BJ (cell line): ENCODE results near the gene CA5A. TPM values are rescaled to one million over a fixed set of nuclear protein-coding genes. Genes with fewer than 3 reads are reported as not detected.

Experiments used
- CTCF ChIA-PET: fragments of 350-600 bp; formaldehyde crosslinking; extraction: SDS; loops from one replicate; lab custom pipeline; 2021; ENCODE audit warnings: antibody characterized with exemption, inconsistent platforms; lab: Yijun Ruan, JAX
- POLR2A ChIA-PET: fragments of 300-600 bp; sonication (Branson Sonifier 250); formaldehyde crosslinking; extraction: SDS; loops from one replicate; lab custom pipeline; 2021; ENCODE audit warnings: antibody characterized with exemption; lab: Charles Lee
- DNase-seq: peaks from one replicate; pipeline ENCODE4 v3.0.0-alpha.2; 2011; ENCODE audit warnings: low read depth
- H3K27me3 ChIP-seq: 2 replicates; pipeline ENCODE4 v1.6.0; 2011; ENCODE audit warnings: low read length; ENCODE audit not compliant: control insufficient read depth, insufficient read depth
- H3K36me3 ChIP-seq: 2 replicates; pipeline ENCODE4 v1.5.1; 2011; ENCODE audit warnings: low read length; ENCODE audit not compliant: control insufficient read depth, insufficient read depth
- H3K4me3 ChIP-seq: 2 replicates; pipeline ENCODE4 v1.5.1; 2011; ENCODE audit warnings: low read depth, mild to moderate bottlenecking, control low read depth, low read length
- polyA plus RNA-seq: library from polyadenylated mRNA; depleted of rRNA; stranded (reverse); fragments of >200 nt; gene quantifications from 2 replicates; pipeline ENCODE4 v1.2.3, GENCODE V29; 2011
- TF ChIP-seq, protein P1 (sequence below): IDR thresholded peaks from 2 replicates; pipeline ENCODE4 v1.5.1; 2011; ENCODE audit warnings: low read depth, mild to moderate bottlenecking, control low read depth, inconsistent platforms, low read length, moderate library complexity; ENCODE audit not compliant: insufficient read depth

CA5A gene
- polyA plus RNA-seq, 1 experiment, result not detected

- DNase-seq, result no peak
Observed at GRCh38 chr16:87954826-87955225, 18.5 kb upstream of the CA5A start.

DNA sequence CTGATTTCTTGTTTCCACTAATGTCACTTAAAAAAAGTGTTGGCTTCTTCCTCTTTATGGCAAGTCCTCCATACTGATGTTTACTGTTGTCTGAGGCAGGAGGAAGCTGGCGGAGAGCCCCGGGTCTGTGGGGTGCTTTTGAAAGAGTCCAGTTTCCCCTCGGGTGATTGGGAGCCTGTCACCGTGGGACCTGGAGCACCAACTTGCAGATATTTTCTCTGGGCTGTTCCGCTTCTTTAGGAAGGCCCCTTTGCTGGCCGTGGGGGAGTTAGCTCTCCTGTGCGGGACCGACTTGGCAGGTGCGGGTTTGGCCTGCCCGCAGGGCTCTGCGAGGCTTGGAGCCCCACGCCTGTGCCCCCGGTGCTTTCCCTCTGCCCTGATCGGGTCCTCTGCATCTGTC lies 18.0 kb upstream of the CA5A start:
- ChIA-PET POLR2A (no interaction called here), CTCF (no interaction called here)
- Histone ChIP-seq H3K27me3 (no peaks in the 10 kb centered on the region), H3K36me3 (peaks cover 3% of the 10 kb centered on the region), H3K4me3 (no peak overlapping the region)
- TF ChIP-seq, protein P1, sequence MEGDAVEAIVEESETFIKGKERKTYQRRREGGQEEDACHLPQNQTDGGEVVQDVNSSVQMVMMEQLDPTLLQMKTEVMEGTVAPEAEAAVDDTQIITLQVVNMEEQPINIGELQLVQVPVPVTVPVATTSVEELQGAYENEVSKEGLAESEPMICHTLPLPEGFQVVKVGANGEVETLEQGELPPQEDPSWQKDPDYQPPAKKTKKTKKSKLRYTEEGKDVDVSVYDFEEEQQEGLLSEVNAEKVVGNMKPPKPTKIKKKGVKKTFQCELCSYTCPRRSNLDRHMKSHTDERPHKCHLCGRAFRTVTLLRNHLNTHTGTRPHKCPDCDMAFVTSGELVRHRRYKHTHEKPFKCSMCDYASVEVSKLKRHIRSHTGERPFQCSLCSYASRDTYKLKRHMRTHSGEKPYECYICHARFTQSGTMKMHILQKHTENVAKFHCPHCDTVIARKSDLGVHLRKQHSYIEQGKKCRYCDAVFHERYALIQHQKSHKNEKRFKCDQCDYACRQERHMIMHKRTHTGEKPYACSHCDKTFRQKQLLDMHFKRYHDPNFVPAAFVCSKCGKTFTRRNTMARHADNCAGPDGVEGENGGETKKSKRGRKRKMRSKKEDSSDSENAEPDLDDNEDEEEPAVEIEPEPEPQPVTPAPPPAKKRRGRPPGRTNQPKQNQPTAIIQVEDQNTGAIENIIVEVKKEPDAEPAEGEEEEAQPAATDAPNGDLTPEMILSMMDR, result no peak
- no peak for DNase-seq

More at GRCh38 chr16:87954826-87955225, 18.5 kb upstream of the CA5A start:
- CTCF ChIA-PET, result no interaction called here
- no peak overlapping the region for H3K4me3 ChIP-seq
- peaks cover 3% of the 10 kb centered on the region for H3K36me3 ChIP-seq
- H3K27me3 ChIP-seq, result no peaks in the 10 kb centered on the region
- TF ChIP-seq, protein P1, result no peak
- POLR2A ChIA-PET, result no interaction called here

- ChIA-PET CTCF (interaction anchor here (0.9 to 1.4 kb wide), 2 partner anchors 82 to 484 kb away, joined by 3 read pairs; no protein-coding TSS in a partner anchor), POLR2A (interaction anchor here (0.6 kb wide), 1 partner anchor 415 kb away, joined by 3 read pairs; no protein-coding TSS in a partner anchor)
- H3K27me3 ChIP-seq, result no peaks in the 10 kb centered on the region
- no peak for DNase-seq
- TF ChIP-seq, protein P1, result no peak
- peaks cover 3% of the 10 kb centered on the region for H3K36me3 ChIP-seq
- H3K4me3 ChIP-seq, result no peak overlapping the region
Observed at GRCh38 chr16:87953308-87954215, 17.2 kb upstream of the CA5A start.

GRCh38 chr16:87952751-87953150 lies 16.4 kb upstream of the CA5A start:
- ChIA-PET CTCF (interaction anchor here (0.9 to 1.6 kb wide), 3 partner anchors 81 to 485 kb away, joined by 3 to 4 read pairs (median 3); no protein-coding TSS in a partner anchor), POLR2A (no interaction called here)
- Histone ChIP-seq H3K27me3 (no peaks in the 10 kb centered on the region), H3K4me3 (no peak overlapping the region), H3K36me3 (peaks cover 3% of the 10 kb centered on the region)
- TF ChIP-seq, protein P1, result no peak
- no peak for DNase-seq
